ENCODE results near the gene CASZ1. TPM values are rescaled to one million over a fixed set of nuclear protein-coding genes. Genes with fewer than 3 reads are reported as not detected.
A peak's percentile ranks its signal among the peaks of the same experiment; 100 is the strongest.

The CASZ1 gene
- total RNA-seq, 1 donor from 2014 or later: 50.3 TPM

- intact Hi-C loops (cut with DNase I): no loop called here
- DNase-seq: peak; percentile 34
- ATAC-seq (ENCODE audit: poor library complexity): no peak
Observed at GRCh38 chr1:10722803-10723202, 73.6 kb downstream of the CASZ1 start.

GRCh38 chr1:10721381-10722321 lies 74.8 kb downstream of the CASZ1 start:
- intact Hi-C loops (cut with DNase I): no loop called here
- ATAC-seq (ENCODE audit: poor library complexity) (no peak), DNase-seq (peak; percentile 43)

GRCh38 chr1:10720635-10721034 lies 75.8 kb downstream of the CASZ1 start:
- intact Hi-C loops (cut with DNase I): no loop called here
- DNase-seq (peak; percentile 27), ATAC-seq (ENCODE audit: poor library complexity) (no peak)

- DNase-seq: peak; percentile 24
- no peak for ATAC-seq (ENCODE audit: poor library complexity)
Observed at GRCh38 chr1:10718083-10718415, 78.4 kb downstream of the CASZ1 start.

GRCh38 chr1:10717296-10718082 lies 79.0 kb downstream of the CASZ1 start:
- ATAC-seq (ENCODE audit: poor library complexity): peak; percentile 47
- intact Hi-C loops (cut with DNase I): no loop called here
- DNase-seq: peak; percentile 45

More at GRCh38 chr1:10718083-10718415, 78.4 kb downstream of the CASZ1 start:
- intact Hi-C loops (cut with DNase I): no loop called here

GRCh38 chr1:10716840-10717239 lies 79.6 kb downstream of the CASZ1 start:
- intact Hi-C loops (cut with DNase I): no loop called here
- ATAC-seq (ENCODE audit: poor library complexity) (peak; percentile 21), DNase-seq (peak; percentile 47)

GRCh38 chr1:10714337-10715114 lies 81.9 kb downstream of the CASZ1 start:
- DNase-seq (peak; percentile 76), ATAC-seq (ENCODE audit: poor library complexity) (peak; percentile 76)
- intact Hi-C loops (cut with DNase I): no loop called here

- peak; percentile 33 for DNase-seq
- ATAC-seq (ENCODE audit: poor library complexity): no peak
- intact Hi-C loops (cut with DNase I): no loop called here
Observed at GRCh38 chr1:10713614-10714013, 82.8 kb downstream of the CASZ1 start.

- ATAC-seq (ENCODE audit: poor library complexity) (no peak), DNase-seq (peak; percentile 18)
- intact Hi-C loops (cut with DNase I): no loop called here
Observed at GRCh38 chr1:10712568-10713362, 83.7 kb downstream of the CASZ1 start.

GRCh38 chr1:10710489-10710888 lies 86.0 kb downstream of the CASZ1 start:
- intact Hi-C loops (cut with DNase I): no loop called here
- ATAC-seq (ENCODE audit: poor library complexity): no peak
- peak; percentile 39 for DNase-seq

- no peak for DNase-seq
- ATAC-seq (ENCODE audit: poor library complexity): no peak
- intact Hi-C loops (cut with DNase I): no loop called here
Observed at GRCh38 chr1:10709646-10710045, 86.8 kb downstream of the CASZ1 start.

- intact Hi-C loops (cut with DNase I): no loop called here
- DNase-seq: no peak
Observed at GRCh38 chr1:10709165-10709564, 87.3 kb downstream of the CASZ1 start.

GRCh38 chr1:10708757-10709156 lies 87.7 kb downstream of the CASZ1 start:
- intact Hi-C loops (cut with DNase I): no loop called here
- no peak for DNase-seq
- no peak for ATAC-seq (ENCODE audit: poor library complexity)

More at GRCh38 chr1:10709165-10709564, 87.3 kb downstream of the CASZ1 start:
- no peak for ATAC-seq (ENCODE audit: poor library complexity)

- DNase-seq (no peak), ATAC-seq (ENCODE audit: poor library complexity) (no peak)
- intact Hi-C loops (cut with DNase I): no loop called here
Observed at GRCh38 chr1:10707208-10707607, 89.2 kb downstream of the CASZ1 start.

- ATAC-seq (ENCODE audit: poor library complexity): peak; percentile 35
Observed at GRCh38 chr1:10706376-10706913, 90.0 kb downstream of the CASZ1 start.

GRCh38 chr1:10705953-10706352 lies 90.5 kb downstream of the CASZ1 start:
- intact Hi-C loops (cut with DNase I): no loop called here
- ATAC-seq (ENCODE audit: poor library complexity): no peak
- DNase-seq: no peak

More at GRCh38 chr1:10706376-10706913, 90.0 kb downstream of the CASZ1 start:
- no peak for DNase-seq
- intact Hi-C loops (cut with DNase I): no loop called here

- intact Hi-C loops (cut with DNase I): no loop called here
- no peak for ATAC-seq (ENCODE audit: poor library complexity)
- no peak for DNase-seq
Observed at GRCh38 chr1:10704368-10704882, 92.0 kb downstream of the CASZ1 start.

GRCh38 chr1:10703702-10704101 lies 92.7 kb downstream of the CASZ1 start:
- intact Hi-C loops (cut with DNase I): no loop called here
- ATAC-seq (ENCODE audit: poor library complexity) (no peak), DNase-seq (no peak)

Measured in Right ventricle myocardium superior (tissue), 1 donor.